Body of pancreas (tissue), 4 donors: Measurements from ENCODE around the gene BACH2.

Source experiments
- CTCF ChIP-seq, 7 experiments: fragments of 450-650 bp in 4 of 7; fragments of 200-600 bp in 3 of 7; sonication (generic) in 3 of 7; IDR thresholded peaks; one replicate each; pipeline ENCODE4 v1.5.1; 2016 to 2019; ENCODE audit warnings: antibody characterized with exemption in 7 of 7
- POLR2A ChIP-seq, 3 donors: fragments of 450-650 bp; IDR thresholded peaks; one replicate each; pipeline ENCODE4 v1.6.1; 2016; ENCODE audit warnings: antibody characterized with exemption in 3 of 3, mild to moderate bottlenecking in 2 of 3

- TF ChIP-seq CTCF (IDR thresholded peaks at IDR 0.05) (no peak), POLR2A (IDR thresholded peaks at IDR 0.05) (no peak)
These were observed 144.8 kb downstream of the BACH2 start for GRCh38 chr6:90151576-90152422.
